ENCODE data around the gene CCDC51. TPM values are rescaled to one million over a fixed set of nuclear protein-coding genes. Genes with fewer than 3 reads are reported as not detected.
A peak's percentile ranks its signal among the peaks of the same experiment; 100 is the strongest.
"Not testable (repeated sequence)": the region's sequence is repeated elsewhere in the genome, so short reads cannot be mapped to it uniquely, and the experiment has no call there.

CCDC51 gene
- total RNA-seq, 2 donors from 2014 or later = 12.7 to 14.8 TPM

- TF ChIP-seq POLR2AphosphoS5 (IDR thresholded peaks at IDR 0.05) (no peak), POLR2A (IDR thresholded peaks at IDR 0.05) (no peak), CTCF (IDR thresholded peaks at IDR 0.05) (no peak)
Measured at GRCh38 chr3:48477959-48478520, 38.1 kb upstream of the CCDC51 start.

GRCh38 chr3:48476426-48477053 lies 36.6 kb upstream of the CCDC51 start:
- Histone ChIP-seq H3K4me1 (replicated peaks) (peaks cover 6% of the 10 kb centered on the region), H3K36me3 (no peaks in the 10 kb centered on the region), H3K27me3 (replicated peaks; ENCODE audit: insufficient read depth) (no peaks in the 10 kb centered on the region), H3K4me3 (no peak overlapping the region), H3K9me3 (no peaks in the 10 kb centered on the region), H3K27ac (no peak overlapping the region)
- intact Hi-C loops (cut with DNase I) = no loop called here
- DNase-seq (ENCODE audit: low spot score) = no peak
- no peak for TF ChIP-seq POLR2A (IDR thresholded peaks at IDR 0.05)
- TF ChIP-seq POLR2AphosphoS5 (IDR thresholded peaks at IDR 0.05) = no peak
- TF ChIP-seq CTCF (IDR thresholded peaks at IDR 0.05) = no peak
- WGBS = 53% methylated on average over 7 of the region's 9 CpGs

More at GRCh38 chr3:48477959-48478520, 38.1 kb upstream of the CCDC51 start:
- Histone ChIP-seq H3K27ac (no peak overlapping the region), H3K9me3 (no peaks in the 10 kb centered on the region), H3K27me3 (replicated peaks; ENCODE audit: insufficient read depth) (no peaks in the 10 kb centered on the region), H3K4me1 (replicated peaks) (peaks cover 6% of the 10 kb centered on the region), H3K4me3 (no peak overlapping the region), H3K36me3 (no peaks in the 10 kb centered on the region)
- no peak for DNase-seq (ENCODE audit: low spot score)
- WGBS = 88% methylated on average over 9 of the region's 9 CpGs
- intact Hi-C loops (cut with DNase I) = no loop called here

- H3K27me3 ChIP-seq (replicated peaks; ENCODE audit: insufficient read depth) = no peaks in the 10 kb centered on the region
- H3K9me3 ChIP-seq = no peaks in the 10 kb centered on the region
- H3K4me3 ChIP-seq = no peak overlapping the region
- WGBS = 78% methylated on average over 11 of the region's 11 CpGs
- TF ChIP-seq POLR2A (IDR thresholded peaks at IDR 0.05) (no peak), POLR2AphosphoS5 (IDR thresholded peaks at IDR 0.05) (no peak), CTCF (IDR thresholded peaks at IDR 0.05) (no peak)
- H3K4me1 ChIP-seq (replicated peaks) = peaks cover 8% of the 10 kb centered on the region
- intact Hi-C loops (cut with DNase I) = no loop called here
- H3K27ac ChIP-seq = no peak overlapping the region
- H3K36me3 ChIP-seq = no peaks in the 10 kb centered on the region
- DNase-seq (ENCODE audit: low spot score) = no peak
Measured at GRCh38 chr3:48475188-48475587, 35.3 kb upstream of the CCDC51 start.

DNA sequence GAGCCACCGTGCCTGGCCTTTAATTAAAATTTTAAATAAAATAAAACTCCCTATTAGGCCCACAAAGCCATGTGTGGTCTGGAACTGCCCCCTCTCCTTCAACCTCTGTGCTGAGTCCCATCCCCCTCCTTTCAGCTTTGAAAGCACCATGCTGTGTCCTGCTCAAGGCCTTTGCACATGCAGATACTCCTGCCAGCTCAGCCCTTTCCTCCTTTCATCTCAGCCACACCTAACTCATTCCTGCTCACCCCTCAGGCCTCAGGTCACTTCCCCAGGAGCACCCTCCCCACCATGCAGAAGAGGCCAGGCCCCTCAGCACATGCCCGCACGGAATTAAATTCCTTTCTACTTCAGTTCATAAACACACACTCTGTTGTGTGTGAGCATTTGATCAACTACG lies 34.7 kb upstream of the CCDC51 start:
- Histone ChIP-seq H3K4me1 (replicated peaks) (peaks cover 10% of the 10 kb centered on the region), H3K9me3 (no peaks in the 10 kb centered on the region), H3K36me3 (no peaks in the 10 kb centered on the region), H3K4me3 (no peak overlapping the region), H3K27me3 (replicated peaks; ENCODE audit: insufficient read depth) (no peaks in the 10 kb centered on the region), H3K27ac (no peak overlapping the region)
- intact Hi-C loops (cut with DNase I) = no loop called here
- WGBS = 70% methylated on average over 4 of the region's 4 CpGs
- no peak for DNase-seq (ENCODE audit: low spot score)
- no peak for TF ChIP-seq POLR2A (IDR thresholded peaks at IDR 0.05)
- TF ChIP-seq POLR2AphosphoS5 (IDR thresholded peaks at IDR 0.05) = no peak
- no peak for TF ChIP-seq CTCF (IDR thresholded peaks at IDR 0.05)

GRCh38 chr3:48474031-48474430 lies 34.1 kb upstream of the CCDC51 start:
- DNase-seq (ENCODE audit: low spot score); H3K27me3 ChIP-seq (replicated peaks; ENCODE audit: insufficient read depth); H3K9me3 ChIP-seq; H3K36me3 ChIP-seq; intact Hi-C loops (cut with DNase I); H3K4me3 ChIP-seq: not testable (repeated sequence)
- WGBS = 94% methylated on average over 4 of the region's 4 CpGs
- peaks cover 16% of the 10 kb centered on the region for H3K4me1 ChIP-seq (replicated peaks)
- H3K27ac ChIP-seq = peak overlapping the region in 1 of 2 donors; percentile 93

Data from prostate gland (tissue), 2 donors.